Prostate gland (tissue), 2 donors: ENCODE results near the gene HSD17B1. TPM values are rescaled to one million over a fixed set of nuclear protein-coding genes. Genes with fewer than 3 reads are reported as not detected.

Experiments used
- DNase-seq: peaks from one replicate; pipeline ENCODE4 v3.0.0-alpha.2; 2019; ENCODE audit warnings: low spot score
- H3K27ac ChIP-seq, 2 donors: fragments of 200-600 bp; sonication (generic); 2 replicates each; pipeline ENCODE4 v1.5.1; 2017 to 2019
- H3K27me3 ChIP-seq: fragments of 200-600 bp; sonication (generic); replicated peaks from 2 replicates; pipeline ENCODE4 v1.5.1; 2019; ENCODE audit not compliant: insufficient read depth
- H3K36me3 ChIP-seq, 2 donors: fragments of 200-600 bp; sonication (generic); 1 replicate in 1 of 2; 2 replicates in 1 of 2; pipeline versions ENCODE4 v1.5.1 to v1.8.1; 2017 to 2019
- H3K4me1 ChIP-seq: fragments of 200-600 bp; sonication (generic); replicated peaks from 2 replicates; pipeline ENCODE4 v1.5.1; 2019
- H3K4me3 ChIP-seq, 2 donors: fragments of 200-600 bp; sonication (generic); 2 replicates each; pipeline ENCODE4 v1.5.1; 2017 to 2019
- H3K9me3 ChIP-seq: fragments of 200-600 bp; sonication (generic); 2 replicates; pipeline ENCODE4 v1.5.1; 2017
- CTCF ChIP-seq, 4 experiments: fragments of 200-600 bp in 2 of 4; fragments of 450-650 bp in 2 of 4; sonication (generic) in 2 of 4; IDR thresholded peaks; 1 replicate in 3 of 4; 2 replicates in 1 of 4; pipeline ENCODE4 v1.5.1; 2016 to 2019; ENCODE audit warnings: antibody characterized with exemption in 4 of 4, mild to moderate bottlenecking in 2 of 4, moderate library complexity in 2 of 4
- POLR2A ChIP-seq: fragments of 450-650 bp; IDR thresholded peaks from one replicate; pipeline ENCODE4 v1.6.1; 2016; ENCODE audit warnings: antibody characterized with exemption, mild to moderate bottlenecking
- POLR2AphosphoS5 ChIP-seq: sonication (generic); formaldehyde crosslinking; IDR thresholded peaks from one replicate; pipeline ENCODE4 v1.6.1; 2017; ENCODE audit warnings: antibody characterized with exemption
- WGBS: methylation state at CpG from one replicate; pipeline ENCODE4 v1.1.5; 2018; 5-methylcytosine and 5-hydroxymethylcytosine counted together
- intact Hi-C: fragments of 100-400 bp; cut with DNase I; formaldehyde crosslinking; loops from one replicate; pipeline ENCODE4 v1.14.2; 2022
- total RNA-seq, 2 donors: library from RNA; depleted of rRNA; stranded (reverse); fragments of >200 nt; gene quantifications; one replicate each; pipeline ENCODE4 v1.1.0, GENCODE V29; 2016

HSD17B1 gene
- total RNA-seq, 2 donors from 2014 or later: 4.1 to 16.2 TPM

GRCh38 chr17:42566215-42566882, 13.6 kb downstream of the HSD17B1 start:
- DNase-seq: no peak
- peak overlapping the region; percentile 69 to 88 for H3K4me3 ChIP-seq
- peaks cover 28% of the 10 kb centered on the region for H3K4me1 ChIP-seq
- H3K9me3 ChIP-seq: no peaks in the 10 kb centered on the region
- peaks cover 0 to 8% of the 10 kb centered on the region in 2 donors for H3K36me3 ChIP-seq
- H3K27ac ChIP-seq: peak overlapping the region; percentile 82 to 85
- WGBS: 33% methylated on average over 25 of the region's 28 CpGs
- no peaks in the 10 kb centered on the region for H3K27me3 ChIP-seq
- intact Hi-C loops: no loop called here
- TF ChIP-seq POLR2AphosphoS5 (no peak), POLR2A (no peak), CTCF (IDR thresholded peaks at IDR 0.05) (no peak)

DNA sequence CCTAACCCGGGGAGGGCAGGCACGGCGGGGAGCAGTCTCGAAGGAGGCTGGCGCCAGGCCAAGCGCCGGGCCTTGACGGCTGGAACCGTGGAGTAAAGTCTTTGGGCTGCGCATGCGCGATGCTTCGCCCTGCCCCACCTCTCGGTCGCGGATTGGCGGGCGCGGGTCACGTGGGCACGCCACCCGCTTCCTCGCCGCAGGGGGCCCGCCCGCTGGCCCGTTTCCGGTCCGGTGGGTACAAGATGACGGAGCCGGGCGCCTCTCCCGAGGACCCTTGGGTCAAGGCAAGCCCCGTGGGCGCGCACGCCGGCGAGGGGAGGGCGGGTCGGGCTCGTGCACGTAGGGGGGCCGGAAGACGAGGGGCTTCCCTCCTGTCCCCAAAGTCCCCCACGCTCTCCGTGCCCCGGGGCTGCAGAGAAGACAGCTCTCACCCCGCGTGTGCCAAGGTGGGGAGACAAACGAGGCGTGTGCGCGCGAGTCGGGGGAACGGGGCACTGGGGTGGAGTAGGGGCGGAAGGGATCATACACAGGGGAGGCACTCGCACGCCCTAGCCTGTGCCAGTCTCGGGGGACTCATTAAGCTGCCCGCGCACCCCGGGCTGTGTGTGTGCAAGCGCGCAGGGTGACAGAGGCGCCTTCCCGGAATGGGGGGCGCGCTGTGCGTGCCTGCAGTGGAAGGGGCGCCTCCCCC, 14.3 kb downstream of the HSD17B1 start, which contains the start of gene MLX:
MLX (plus strand) TSS at position 218 of the 691 bp plus-strand sequence; CDS start at position 243, 25 bp downstream.
- peak; percentile 90 for DNase-seq
- H3K4me1 ChIP-seq: peaks cover 28% of the 10 kb centered on the region
- no peaks in the 10 kb centered on the region for H3K9me3 ChIP-seq
- peak; percentile 94 for TF ChIP-seq POLR2AphosphoS5
- TF ChIP-seq POLR2A: peak; percentile 47
- TF ChIP-seq CTCF (IDR thresholded peaks at IDR 0.05): peak in 2 of 4 experiments; percentile 12 to 31
- H3K27me3 ChIP-seq: no peaks in the 10 kb centered on the region
- 0% methylated on average over 49 of the region's 72 CpGs for WGBS
- intact Hi-C loops: no loop called here
- peak within 1 kb of the TSS; percentile 69 to 88 for H3K4me3 ChIP-seq
- peaks cover 2 to 8% of the 10 kb centered on the region in 2 donors for H3K36me3 ChIP-seq
- H3K27ac ChIP-seq: peak within 1 kb of the TSS; percentile 82 to 85

DNA sequence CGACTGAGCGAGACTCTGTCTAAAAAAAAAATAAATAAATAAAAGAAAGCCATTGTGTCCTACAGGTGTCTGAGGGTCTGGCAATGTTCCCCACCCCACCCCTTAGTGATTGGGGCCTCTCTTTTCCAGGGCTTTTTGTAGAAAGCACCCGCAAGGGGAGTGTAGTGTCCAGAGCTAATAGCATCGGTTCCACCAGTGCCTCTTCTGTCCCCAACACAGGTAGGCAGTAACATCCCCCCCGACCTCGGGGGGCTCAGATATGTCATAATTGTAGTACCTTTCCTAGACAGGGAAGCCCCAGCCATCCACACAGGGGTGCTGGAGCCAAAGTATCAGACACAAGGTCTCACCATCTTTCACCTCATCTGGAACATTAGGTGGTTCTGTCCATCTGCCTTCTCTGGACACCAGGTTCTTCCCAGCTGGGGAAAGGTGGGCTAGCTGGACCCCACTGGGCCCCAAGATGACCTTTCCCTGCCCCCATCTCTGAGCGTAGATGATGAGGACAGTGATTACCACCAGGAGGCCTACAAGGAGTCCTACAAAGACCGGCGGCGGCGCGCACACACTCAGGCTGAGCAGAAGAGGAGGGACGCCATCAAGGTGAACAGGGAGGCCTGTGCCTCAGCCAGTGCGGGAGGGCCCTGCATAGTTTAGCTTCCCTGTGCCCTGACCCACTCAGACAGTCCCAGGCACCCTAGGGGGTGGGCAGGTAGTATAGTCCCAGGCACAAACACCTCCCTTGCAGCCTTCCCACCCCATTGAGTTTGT, 15.8 kb downstream of the HSD17B1 start:
- WGBS: 88% methylated on average over 14 of the region's 14 CpGs
- DNase-seq: no peak
- Histone ChIP-seq H3K4me3 (no peak overlapping the region), H3K27ac (no peak overlapping the region), H3K9me3 (no peaks in the 10 kb centered on the region), H3K4me1 (peaks cover 20% of the 10 kb centered on the region), H3K27me3 (no peaks in the 10 kb centered on the region), H3K36me3 (peaks cover 8% of the 10 kb centered on the region in 2 donors)
- TF ChIP-seq POLR2AphosphoS5 (no peak), CTCF (IDR thresholded peaks at IDR 0.05) (no peak), POLR2A (no peak)
- intact Hi-C loops: no loop called here

DNA sequence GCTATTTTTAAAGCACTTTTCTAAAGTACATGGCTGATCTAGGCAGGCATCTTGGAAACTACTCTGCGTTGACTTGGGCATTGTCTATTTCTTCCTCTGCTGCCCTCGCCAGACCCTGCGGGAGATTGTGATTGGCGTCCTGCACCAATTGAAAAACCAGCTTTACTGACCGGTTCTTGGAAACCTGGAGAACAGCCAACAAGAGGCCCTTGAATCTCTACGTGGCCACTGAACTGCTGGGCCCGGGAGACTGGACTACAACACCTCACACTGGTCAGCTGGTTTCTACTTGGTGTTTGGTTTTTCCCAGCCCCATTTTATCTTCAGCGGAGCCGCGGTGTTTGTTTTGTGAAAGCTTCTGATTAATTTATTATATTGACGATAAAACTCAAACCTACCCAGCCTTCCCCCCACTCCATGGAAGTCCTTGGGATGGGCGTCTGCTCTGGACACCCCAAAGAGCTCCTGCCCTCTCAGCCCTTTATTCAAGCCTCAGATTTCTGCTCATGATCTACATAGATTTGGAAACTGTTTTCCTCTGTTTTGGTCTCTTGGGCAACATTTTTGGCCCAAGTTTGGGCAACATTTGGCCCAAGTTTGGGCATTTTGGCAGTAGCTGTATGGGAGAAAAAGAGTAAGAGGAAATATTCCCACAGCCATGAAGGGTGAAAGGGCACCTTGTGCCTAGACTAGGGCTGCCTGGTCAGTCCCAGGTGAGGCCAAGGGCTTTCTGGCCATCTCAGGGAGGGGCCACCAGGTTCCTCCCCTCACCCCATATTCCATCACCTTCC, 18.9 kb downstream of the HSD17B1 start:
- H3K36me3 ChIP-seq: peaks cover 0 to 8% of the 10 kb centered on the region in 2 donors
- TF ChIP-seq POLR2A: no peak
- TF ChIP-seq CTCF (IDR thresholded peaks at IDR 0.05): no peak
- no peak for TF ChIP-seq POLR2AphosphoS5
- WGBS: 59% methylated on average over 12 of the region's 12 CpGs
- H3K4me3 ChIP-seq: no peak overlapping the region
- H3K27ac ChIP-seq: peak overlapping the region in 1 of 2 donors; percentile 50
- peaks cover 9% of the 10 kb centered on the region for H3K4me1 ChIP-seq
- H3K27me3 ChIP-seq: no peaks in the 10 kb centered on the region
- intact Hi-C loops: no loop called here
- peak; percentile 42 for DNase-seq
- no peaks in the 10 kb centered on the region for H3K9me3 ChIP-seq
